HG02938 (cell line): ENCODE data around the gene THEMIS.

Experiments
- ATAC-seq: cut with Tn5 transposase; IDR thresholded peaks from one replicate; pipeline ENCODE4 v1.9.1; 2021; ENCODE audit warnings: mild to moderate bottlenecking, moderate library complexity; ENCODE audit not compliant: unreplicated experiment

The THEMIS gene

GRCh38 chr6:127918506-127919427 is 17.9 kb upstream of the THEMIS start:
- ATAC-seq, result peak; percentile 91

- no peak for ATAC-seq
These were observed 16.9 kb upstream of the THEMIS start for GRCh38 chr6:127917766-127918165.

- ATAC-seq, result no peak
These were observed 13.4 kb upstream of the THEMIS start for GRCh38 chr6:127914240-127914639.

- no peak for ATAC-seq
These were observed 12.1 kb upstream of the THEMIS start for GRCh38 chr6:127912914-127913313.

GRCh38 chr6:127907960-127908640 is 7.2 kb upstream of the THEMIS start:
- peak; percentile 64 for ATAC-seq

- ATAC-seq, result no peak
These were observed 3.3 kb upstream of the THEMIS start for GRCh38 chr6:127904160-127904559.

- ATAC-seq, result no peak
These were observed 2.1 kb upstream of the THEMIS start for GRCh38 chr6:127902933-127903332.

GRCh38 chr6:127897484-127897883 is 3.4 kb downstream of the THEMIS start:
- ATAC-seq, result no peak

GRCh38 chr6:127894051-127894450 is 6.8 kb downstream of the THEMIS start:
- no peak for ATAC-seq

GRCh38 chr6:127893541-127893940 is 7.3 kb downstream of the THEMIS start:
- no peak for ATAC-seq

GRCh38 chr6:127891731-127892326 is 9.0 kb downstream of the THEMIS start:
- ATAC-seq, result no peak

- no peak for ATAC-seq
These were observed 14.3 kb downstream of the THEMIS start for GRCh38 chr6:127886603-127887002.

- no peak for ATAC-seq
These were observed 16.7 kb downstream of the THEMIS start for GRCh38 chr6:127884134-127884533.

GRCh38 chr6:127881949-127882348 is 18.9 kb downstream of the THEMIS start:
- ATAC-seq, result peak; percentile 64

GRCh38 chr6:127880429-127880828 is 20.4 kb downstream of the THEMIS start:
- ATAC-seq, result no peak

GRCh38 chr6:127879685-127880084 is 21.2 kb downstream of the THEMIS start:
- ATAC-seq, result no peak

- no peak for ATAC-seq
These were observed 22.7 kb downstream of the THEMIS start for GRCh38 chr6:127878115-127878514.

GRCh38 chr6:127877231-127877630 is 23.6 kb downstream of the THEMIS start:
- peak; percentile 67 for ATAC-seq

GRCh38 chr6:127869772-127870404 is 31.0 kb downstream of the THEMIS start:
- ATAC-seq, result no peak

GRCh38 chr6:127869183-127869582 is 31.7 kb downstream of the THEMIS start:
- ATAC-seq, result no peak

GRCh38 chr6:127868338-127868737 is 32.5 kb downstream of the THEMIS start:
- ATAC-seq, result no peak
